HFFc6 (cell line): ENCODE data around the gene REEP1. TPM values are rescaled to one million over a fixed set of nuclear protein-coding genes. Genes with fewer than 3 reads are reported as not detected.

ENCODE experiments used
- DNase-seq: peaks from one replicate; pipeline ENCODE4 v3.0.0-alpha.2; 2018
- H3K27ac Mint-ChIP-seq: 2 replicates; pipeline ENCODE4 v1.8.0; 2020; ENCODE audit warnings: mild to moderate bottlenecking, mixed read lengths
- H3K27me3 Mint-ChIP-seq: 2 replicates; pipeline ENCODE4 v1.8.0; 2021; ENCODE audit warnings: mild to moderate bottlenecking, moderate library complexity, mixed read lengths; ENCODE audit not compliant: insufficient read depth
- H3K36me3 Mint-ChIP-seq: 2 replicates; pipeline ENCODE4 v1.8.0; 2021; ENCODE audit warnings: low read depth, mixed read lengths
- H3K4me1 Mint-ChIP-seq: 2 replicates; pipeline ENCODE4 v1.8.0; 2020; ENCODE audit warnings: low read depth, mixed read lengths
- H3K4me3 Mint-ChIP-seq: 2 replicates; pipeline ENCODE4 v1.8.0; 2020; ENCODE audit warnings: mild to moderate bottlenecking, moderate library complexity, mixed read lengths
- H3K9me3 Mint-ChIP-seq: 2 replicates; pipeline ENCODE4 v1.8.0; 2020; ENCODE audit warnings: mild to moderate bottlenecking, mixed read lengths
- CTCF ChIP-seq: fragments of 200-600 bp; sonication (generic); IDR thresholded peaks from 2 replicates; pipeline ENCODE4 v1.5.0; 2021; ENCODE audit warnings: antibody characterized with exemption, mild to moderate bottlenecking
- total RNA-seq, 6 experiments: library from RNA; stranded (reverse); fragmentation: NEBNext Ultra II Directional; extraction: Animal tissue kit (Norgen Biotek cat#: 25700); gene quantifications; 2 replicates in 1 of 6; 3 replicates in 5 of 6; pipeline ENCODE4 v1.2.3, GENCODE V29; 2021

Gene REEP1
- total RNA-seq, 6 experiments from 2014 or later: 0.07 to 0.23 (median 0.15) TPM

GRCh38 chr2:86275384-86275799 lies 62.0 kb downstream of the REEP1 start:
- Mint-ChIP-seq H3K4me1 (peaks cover 21% of the 10 kb centered on the region), H3K4me3 (no peak overlapping the region), H3K27me3 (peaks cover 18% of the 10 kb centered on the region), H3K9me3 (peaks cover 20% of the 10 kb centered on the region), H3K36me3 (peaks cover 19% of the 10 kb centered on the region), H3K27ac (no peak overlapping the region)
- no peak for DNase-seq
- TF ChIP-seq CTCF: no peak

DNA sequence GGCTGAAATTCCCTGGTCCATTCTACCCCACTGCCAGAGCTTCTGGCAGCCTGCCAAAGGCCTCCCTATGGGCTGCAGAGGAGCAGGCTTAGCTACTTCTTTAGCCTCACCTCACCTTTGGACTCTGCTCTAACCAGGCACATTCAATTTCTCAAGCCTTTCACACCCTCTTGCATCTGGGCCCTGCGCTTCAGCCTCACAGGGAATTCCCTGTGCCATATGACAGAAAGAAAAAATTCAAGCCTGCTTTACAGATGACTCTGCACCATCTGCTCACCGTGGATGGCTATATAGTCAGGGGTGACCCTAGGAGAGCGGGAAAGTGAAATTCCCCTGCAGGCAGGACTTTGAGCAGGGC lies 62.5 kb downstream of the REEP1 start:
- no peak overlapping the region for H3K27ac Mint-ChIP-seq
- H3K4me1 Mint-ChIP-seq: peaks cover 21% of the 10 kb centered on the region
- peaks cover 22% of the 10 kb centered on the region for H3K9me3 Mint-ChIP-seq
- TF ChIP-seq CTCF: no peak
- H3K36me3 Mint-ChIP-seq: peaks cover 20% of the 10 kb centered on the region
- H3K27me3 Mint-ChIP-seq: peaks cover 17% of the 10 kb centered on the region
- no peak overlapping the region for H3K4me3 Mint-ChIP-seq
- no peak for DNase-seq

- peak overlapping the region; percentile 73 for H3K27ac Mint-ChIP-seq
- H3K4me3 Mint-ChIP-seq: no peak overlapping the region
- peaks cover 21% of the 10 kb centered on the region for H3K4me1 Mint-ChIP-seq
- peaks cover 11% of the 10 kb centered on the region for H3K27me3 Mint-ChIP-seq
- peaks cover 22% of the 10 kb centered on the region for H3K9me3 Mint-ChIP-seq
- no peak for TF ChIP-seq CTCF
- DNase-seq: peak; percentile 73
- H3K36me3 Mint-ChIP-seq: peaks cover 20% of the 10 kb centered on the region
These were observed 63.0 kb downstream of the REEP1 start for GRCh38 chr2:86274265-86274917.

DNA sequence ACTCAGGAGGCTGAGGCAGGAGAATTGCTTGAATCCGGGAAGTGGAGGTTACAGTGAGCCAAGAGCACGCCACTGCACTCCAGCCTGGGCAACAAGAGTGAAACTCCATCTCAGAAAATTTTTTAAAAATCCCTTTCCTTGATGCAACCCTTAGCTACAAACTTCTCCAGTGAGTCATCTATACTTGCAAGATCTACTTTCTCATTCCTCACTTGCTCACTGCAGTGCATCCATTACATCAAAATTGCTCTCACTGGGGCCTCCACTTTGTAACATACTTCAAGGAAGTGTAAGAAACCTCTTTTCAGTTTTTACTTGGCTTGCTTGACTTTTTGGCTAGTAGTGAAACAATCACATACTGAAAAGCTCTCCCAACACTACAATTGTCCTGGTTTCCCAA lies 65.3 kb downstream of the REEP1 start:
- no peak overlapping the region for H3K4me3 Mint-ChIP-seq

GRCh38 chr2:86271248-86271647 lies 66.2 kb downstream of the REEP1 start:
- peaks cover 20% of the 10 kb centered on the region for H3K36me3 Mint-ChIP-seq

More for the DNA sequence above, 65.3 kb downstream of the REEP1 start:
- DNase-seq: no peak
- Mint-ChIP-seq H3K36me3 (peaks cover 20% of the 10 kb centered on the region), H3K9me3 (peaks cover 22% of the 10 kb centered on the region), H3K27me3 (peaks cover 11% of the 10 kb centered on the region), H3K27ac (no peak overlapping the region), H3K4me1 (peaks cover 21% of the 10 kb centered on the region)
- no peak for TF ChIP-seq CTCF

More at GRCh38 chr2:86271248-86271647, 66.2 kb downstream of the REEP1 start:
- peaks cover 21% of the 10 kb centered on the region for H3K4me1 Mint-ChIP-seq
- H3K9me3 Mint-ChIP-seq: peaks cover 22% of the 10 kb centered on the region
- H3K4me3 Mint-ChIP-seq: no peak overlapping the region
- no peak for DNase-seq
- no peak overlapping the region for H3K27ac Mint-ChIP-seq
- TF ChIP-seq CTCF: no peak
- H3K27me3 Mint-ChIP-seq: peaks cover 10% of the 10 kb centered on the region
